GM10248 (cell line): Measurements from ENCODE around the gene GSK3A.

Experiments
- CTCF ChIA-PET: fragments of 300-600 bp; sonication (Branson Sonifier 250); formaldehyde crosslinking; extraction: SDS; loops from one replicate; lab custom pipeline; 2021; ENCODE audit warnings: antibody characterized with exemption; lab: Yijun Ruan, JAX
- POLR2A ChIA-PET: fragments of 350-650 bp; sonication (Branson Sonifier 250); formaldehyde crosslinking; extraction: SDS; loops from one replicate; lab custom pipeline; 2020; ENCODE audit warnings: antibody characterized with exemption; lab: Yijun Ruan, JAX
- DNase-seq: peaks from one replicate; pipeline ENCODE4 v3.0.0; 2012; ENCODE audit errors: extremely low spot score
- TF ChIP-seq, protein P1 (sequence below): IDR thresholded peaks from 2 replicates; pipeline ENCODE4 v1.5.1; 2012; ENCODE audit warnings: mild to moderate bottlenecking, low read depth; ENCODE audit errors: extremely low read depth, missing control alignments, control extremely low read depth

GSK3A gene

DNA sequence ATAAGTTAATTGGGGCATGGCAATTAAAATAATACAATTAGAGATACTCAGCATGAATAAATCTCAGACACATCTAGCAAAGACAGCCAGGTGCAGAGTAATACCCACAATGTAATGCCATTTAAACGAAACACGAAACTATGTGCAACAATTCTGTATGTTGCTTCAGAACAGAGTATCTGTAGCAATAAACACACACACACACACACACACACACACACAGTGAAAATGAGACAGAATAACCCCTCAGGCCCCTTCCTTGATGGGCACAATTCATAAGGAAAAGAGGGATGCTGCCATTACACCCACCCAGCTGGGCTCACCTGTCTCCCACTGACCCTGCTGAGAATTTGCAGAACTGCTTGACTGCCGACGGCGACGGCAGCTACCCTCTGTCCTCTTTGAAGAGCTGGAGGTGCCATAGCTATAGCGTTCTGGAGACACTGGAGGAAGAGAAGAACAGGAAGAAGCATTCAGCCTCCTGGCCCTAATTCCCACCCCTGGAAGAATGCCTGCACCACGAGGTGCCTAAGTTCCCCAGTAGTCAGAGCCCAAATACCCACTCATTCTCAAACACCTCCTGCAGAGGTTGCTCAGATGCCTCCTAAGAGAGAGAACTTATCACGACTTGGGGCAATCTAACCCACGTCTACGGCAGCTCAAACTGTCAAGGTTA, 27.5 kb downstream of the GSK3A start:
- DNase-seq: no peak
- POLR2A ChIA-PET: interaction anchor here (1.4 kb wide), 1 partner anchor 13 kb away, joined by 3 read pairs; no protein-coding TSS in a partner anchor
- CTCF ChIA-PET: interaction anchor here (1.1 to 1.3 kb wide), 4 partner anchors 8 to 82 kb away, joined by 3 to 5 read pairs (median 4); partner anchors contain the start of gene POU2F2
- TF ChIP-seq, protein P1, sequence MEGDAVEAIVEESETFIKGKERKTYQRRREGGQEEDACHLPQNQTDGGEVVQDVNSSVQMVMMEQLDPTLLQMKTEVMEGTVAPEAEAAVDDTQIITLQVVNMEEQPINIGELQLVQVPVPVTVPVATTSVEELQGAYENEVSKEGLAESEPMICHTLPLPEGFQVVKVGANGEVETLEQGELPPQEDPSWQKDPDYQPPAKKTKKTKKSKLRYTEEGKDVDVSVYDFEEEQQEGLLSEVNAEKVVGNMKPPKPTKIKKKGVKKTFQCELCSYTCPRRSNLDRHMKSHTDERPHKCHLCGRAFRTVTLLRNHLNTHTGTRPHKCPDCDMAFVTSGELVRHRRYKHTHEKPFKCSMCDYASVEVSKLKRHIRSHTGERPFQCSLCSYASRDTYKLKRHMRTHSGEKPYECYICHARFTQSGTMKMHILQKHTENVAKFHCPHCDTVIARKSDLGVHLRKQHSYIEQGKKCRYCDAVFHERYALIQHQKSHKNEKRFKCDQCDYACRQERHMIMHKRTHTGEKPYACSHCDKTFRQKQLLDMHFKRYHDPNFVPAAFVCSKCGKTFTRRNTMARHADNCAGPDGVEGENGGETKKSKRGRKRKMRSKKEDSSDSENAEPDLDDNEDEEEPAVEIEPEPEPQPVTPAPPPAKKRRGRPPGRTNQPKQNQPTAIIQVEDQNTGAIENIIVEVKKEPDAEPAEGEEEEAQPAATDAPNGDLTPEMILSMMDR: no peak

DNA sequence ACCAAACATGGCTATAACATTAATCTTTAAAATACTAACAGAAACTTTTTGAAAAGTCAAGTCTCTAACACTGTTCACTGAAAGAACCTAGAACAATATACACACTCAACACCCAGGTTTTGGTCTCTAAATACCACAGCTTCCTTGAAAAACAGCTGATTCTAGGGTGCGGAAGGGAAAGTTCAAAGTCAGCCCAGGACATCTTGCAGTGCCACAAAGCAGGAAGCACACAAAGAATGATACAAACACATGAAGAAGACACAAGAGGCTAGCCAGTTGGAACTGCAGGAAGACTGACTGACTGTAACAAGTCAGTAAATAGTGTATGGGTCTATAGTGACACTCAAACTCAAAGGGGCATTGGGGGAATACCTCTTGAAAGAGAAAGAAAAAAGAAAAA, 29.5 kb downstream of the GSK3A start:
- ChIA-PET CTCF (no interaction called here), POLR2A (interaction anchor here (0.6 kb wide), 2 partner anchors 29 to 30 kb away, joined by 5 to 6 read pairs; no protein-coding TSS in a partner anchor)
- TF ChIP-seq, protein P1: no peak
- no peak for DNase-seq

DNA sequence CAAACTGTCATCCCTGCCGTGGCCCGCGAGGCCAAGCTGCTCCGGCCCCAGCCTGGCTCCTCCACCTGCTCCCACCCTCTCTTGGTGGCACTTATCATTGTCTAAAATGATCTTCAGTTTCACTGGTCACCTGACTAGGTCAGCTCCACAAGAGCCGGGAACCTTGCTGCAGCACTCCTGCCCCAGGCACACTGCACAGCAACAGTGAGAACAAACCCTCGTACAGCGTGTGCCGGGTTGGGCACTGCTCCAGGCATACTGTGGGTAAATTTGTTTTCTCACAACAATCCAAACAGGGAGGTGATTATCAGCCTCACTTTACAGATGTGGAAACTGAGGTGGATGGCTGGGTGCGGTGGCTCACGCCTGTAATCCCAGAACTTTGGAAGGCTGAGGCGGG, 33.8 kb downstream of the GSK3A start:
- ChIA-PET CTCF (interaction anchor here (1.3 kb wide), 1 partner anchor 36 kb away, joined by 3 read pairs; no protein-coding TSS in a partner anchor), POLR2A (no interaction called here)
- DNase-seq: no peak
- TF ChIP-seq, protein P1: no peak

DNA sequence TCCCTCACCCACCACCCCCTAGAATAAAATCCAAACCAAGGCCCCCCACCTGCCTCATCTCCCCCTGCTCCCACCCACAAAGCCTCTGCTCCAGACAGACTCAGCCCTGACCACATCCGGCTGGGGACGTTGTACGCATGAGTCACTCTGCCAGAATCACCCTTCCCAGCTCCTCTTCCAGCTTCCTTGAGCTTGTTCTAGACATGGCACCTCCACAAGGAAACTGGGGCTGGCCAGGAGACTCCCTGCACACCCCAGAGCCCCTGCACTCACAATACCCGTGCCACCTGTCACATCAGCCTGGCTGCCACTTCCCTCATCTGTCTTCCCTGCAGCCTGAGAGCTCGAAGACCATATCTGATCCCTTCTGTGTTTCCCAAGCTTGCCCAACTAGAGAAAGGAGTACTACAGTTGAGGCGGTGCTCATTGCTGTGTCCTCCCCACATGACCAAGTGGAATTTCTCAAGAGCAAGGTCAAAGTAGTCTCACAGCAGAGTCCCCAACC, 34.6 kb downstream of the GSK3A start:
- CTCF ChIA-PET: interaction anchor here (1.1 to 1.8 kb wide), 3 partner anchors 7 to 37 kb away, joined by 3 to 5 read pairs (median 4); partner anchors contain the start of gene DEDD2
- TF ChIP-seq, protein P1: no peak
- POLR2A ChIA-PET: interaction anchor here (0.9 kb wide), 2 partner anchors 9 to 10 kb away, joined by 3 read pairs; partner anchors contain the start of gene DEDD2
- no peak for DNase-seq

DNA sequence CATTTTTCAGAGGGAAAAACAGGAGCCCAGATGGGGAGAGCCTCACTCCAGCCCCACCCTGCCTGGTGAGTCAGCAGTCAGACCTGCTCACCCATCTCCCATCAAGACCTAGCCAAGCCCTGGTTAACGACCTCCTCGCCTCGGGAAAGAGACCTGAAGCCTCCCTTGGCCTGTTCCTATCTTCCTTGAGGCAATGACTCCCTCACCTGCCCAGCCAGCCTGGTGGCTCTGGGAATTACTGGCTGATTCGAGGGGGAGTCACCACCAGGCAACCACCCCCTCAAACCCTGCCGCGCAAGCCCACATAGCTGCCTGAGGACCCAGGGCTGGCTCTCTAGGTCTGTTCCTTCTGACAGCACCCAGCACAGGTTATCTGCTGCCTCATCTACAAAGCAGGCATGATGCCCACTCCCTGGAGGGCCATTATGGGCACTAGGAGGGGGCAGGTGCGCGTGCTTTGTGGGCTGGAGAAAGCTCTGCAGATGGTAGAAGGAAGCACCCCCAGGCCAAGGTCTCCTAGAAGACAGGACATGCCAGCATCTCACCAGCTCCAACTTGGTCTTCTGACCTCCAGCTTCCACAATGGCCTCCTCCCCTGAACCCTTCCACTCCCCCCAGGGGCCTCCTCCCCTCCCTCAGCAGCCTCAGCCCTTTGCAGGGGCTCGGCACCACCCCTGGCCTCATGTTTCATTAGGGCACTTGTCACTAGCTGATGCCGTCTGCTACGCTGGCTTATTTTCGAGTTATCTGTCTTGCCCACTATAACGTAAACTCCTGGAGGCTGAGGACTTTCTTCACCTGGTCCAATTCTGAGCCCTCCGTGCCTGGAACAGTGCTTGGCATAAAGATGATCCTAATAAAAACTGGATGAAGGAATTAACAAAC, 35.3 kb downstream of the GSK3A start:
- CTCF ChIA-PET: interaction anchor here (1.1 to 1.8 kb wide), 4 partner anchors 8 to 37 kb away, joined by 3 to 5 read pairs (median 4); partner anchors contain the start of gene DEDD2
- no peak for DNase-seq
- TF ChIP-seq, protein P1: no peak
- POLR2A ChIA-PET: interaction anchor here (0.9 kb wide), 2 partner anchors 9 to 11 kb away, joined by 3 read pairs; partner anchors contain the start of gene DEDD2

DNA sequence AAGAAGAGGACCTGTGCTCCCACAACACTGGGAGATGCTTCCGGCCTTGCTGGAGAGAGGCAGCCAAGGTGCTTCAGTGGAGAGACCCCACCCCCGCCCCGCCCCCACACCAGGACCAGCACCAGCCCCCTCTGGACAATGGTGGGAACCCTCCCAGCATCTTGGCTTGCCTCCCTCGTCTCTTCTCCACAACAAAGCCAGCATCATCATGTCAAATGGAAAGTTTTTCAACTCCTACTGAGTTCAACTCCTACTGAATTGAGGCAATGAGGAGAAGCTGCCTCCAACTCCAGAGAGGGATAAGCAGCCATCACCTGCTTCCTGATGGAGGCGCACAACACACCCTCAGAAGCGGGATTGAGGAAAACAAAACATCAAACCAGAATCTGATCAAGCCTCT, 37.7 kb downstream of the GSK3A start:
- TF ChIP-seq, protein P1: no peak
- POLR2A ChIA-PET: interaction anchor here (0.6 kb wide), 1 partner anchor 119 kb away, joined by 3 read pairs; no protein-coding TSS in a partner anchor
- DNase-seq: no peak
- CTCF ChIA-PET: no interaction called here
